IMR-90 (cell line): ENCODE measurements around the gene EPN3. TPM values are rescaled to one million over a fixed set of nuclear protein-coding genes. Genes with fewer than 3 reads are reported as not detected.

Experiments used
- ATAC-seq: fragments of 200-7000 bp; cut with Tn5 transposase; 2 replicates; pipeline ENCODE4 v1.9.1; 2020; ENCODE audit warnings: low read depth, mild to moderate bottlenecking, moderate library complexity
- BruUV-seq: library from RNA; stranded (reverse); fragments of 400-500 nt; replicated peaks from 2 replicates; lab custom pipeline; 2021; lab: Mats Ljungman, UMichigan
- CTCF ChIA-PET: fragments of 300-600 bp; formaldehyde crosslinking; extraction: SDS; loops from one replicate; lab custom pipeline; 2021; ENCODE audit warnings: antibody characterized with exemption; lab: Yijun Ruan, JAX
- POLR2A ChIA-PET: fragments of 300-600 bp; sonication (Branson Sonifier 250); formaldehyde crosslinking; loops from one replicate; lab custom pipeline; 2022; ENCODE audit warnings: antibody characterized with exemption; ENCODE audit not compliant: unreplicated experiment; lab: Charles Lee
- DNase-seq: peaks from one replicate; pipeline ENCODE4 v3.0.0; 2013
- H2AFZ ChIP-seq: replicated peaks from 2 replicates; pipeline ENCODE3; 2013; ENCODE audit warnings: low read length, mild to moderate bottlenecking; ENCODE audit not compliant: poor library complexity
- H2AK5ac ChIP-seq: 2 replicates; pipeline ENCODE4 v1.6.1; 2013; ENCODE audit warnings: low read depth, low read length, inconsistent platforms
- H2AK9ac ChIP-seq: replicated peaks from 2 replicates; pipeline ENCODE3; 2013; ENCODE audit warnings: mild to moderate bottlenecking, low read depth, low read length, moderate library complexity; ENCODE audit not compliant: poor library complexity
- H2BK120ac ChIP-seq: 2 replicates; pipeline ENCODE4 v1.6.1; 2013; ENCODE audit warnings: low read depth, low read length, inconsistent platforms
- H2BK15ac ChIP-seq: 3 replicates; pipeline ENCODE4 v1.6.1; 2013; ENCODE audit warnings: low read depth, low read length, inconsistent platforms
- H2BK20ac ChIP-seq: 2 replicates; pipeline ENCODE4 v1.6.1; 2013; ENCODE audit warnings: low read depth, mild to moderate bottlenecking, inconsistent platforms, low read length, moderate library complexity
- H2BK5ac ChIP-seq: 2 replicates; pipeline ENCODE4 v1.6.1; 2013; ENCODE audit warnings: mild to moderate bottlenecking, low read depth, low read length, inconsistent platforms; ENCODE audit not compliant: poor library complexity, severe bottlenecking
- H3K14ac ChIP-seq: replicated peaks from 2 replicates; pipeline ENCODE4 v1.6.1; 2013; ENCODE audit warnings: low read depth, low read length, inconsistent platforms
- H3K18ac ChIP-seq: 2 replicates; pipeline ENCODE4 v1.6.1; 2013; ENCODE audit warnings: low read depth, low read length, control low read depth
- H3K23ac ChIP-seq: 2 replicates; pipeline ENCODE4 v1.6.1; 2013; ENCODE audit warnings: low read depth, low read length, inconsistent platforms
- H3K27ac ChIP-seq: 2 replicates; pipeline ENCODE4 v1.5.1; 2013; ENCODE audit warnings: mild to moderate bottlenecking, control low read depth, low read length; ENCODE audit not compliant: insufficient read depth
- H3K27me3 ChIP-seq: 2 replicates; pipeline ENCODE4 v1.6.1; 2013; ENCODE audit warnings: low read length; ENCODE audit not compliant: control insufficient read depth, insufficient read depth
- H3K36me3 ChIP-seq: 2 replicates; pipeline ENCODE4 v1.6.1; 2013; ENCODE audit warnings: low read length, mixed read lengths; ENCODE audit not compliant: control insufficient read depth, insufficient read depth
- H3K4ac ChIP-seq: 2 replicates; pipeline ENCODE4 v1.6.1; 2013; ENCODE audit warnings: low read depth, low read length, inconsistent platforms
- H3K4me1 ChIP-seq: 2 replicates; pipeline ENCODE4 v1.6.1; 2013; ENCODE audit warnings: low read length, mixed read lengths; ENCODE audit not compliant: control insufficient read depth, insufficient read depth
- H3K4me2 ChIP-seq: 2 replicates; pipeline ENCODE4 v1.6.1; 2013; ENCODE audit warnings: low read depth, mild to moderate bottlenecking, control low read depth, low read length, moderate library complexity
- H3K4me3 ChIP-seq: 2 replicates; pipeline ENCODE4 v1.5.1; 2013; ENCODE audit warnings: low read depth, mild to moderate bottlenecking, control low read depth, low read length, moderate library complexity; ENCODE audit not compliant: insufficient read depth
- H3K56ac ChIP-seq: 2 replicates; pipeline ENCODE4 v1.6.1; 2013; ENCODE audit warnings: low read length, inconsistent platforms; ENCODE audit not compliant: insufficient read depth; ENCODE audit errors: extremely low read depth
- H3K79me1 ChIP-seq, 2 experiments: 2 replicates each; pipeline ENCODE4 v1.6.1; 2013; ENCODE audit warnings: low read length in 2 of 2, inconsistent platforms in 1 of 2, low read depth in 1 of 2
- H3K9ac ChIP-seq: 2 replicates; pipeline ENCODE4 v1.6.1; 2013; ENCODE audit warnings: low read depth, low read length, control low read depth
- H3K9me1 ChIP-seq: 2 replicates; pipeline ENCODE4 v1.6.1; 2013; ENCODE audit warnings: low read length, inconsistent platforms; ENCODE audit not compliant: insufficient read depth
- H3K9me3 ChIP-seq: 2 replicates; pipeline ENCODE4 v1.6.1; 2013; ENCODE audit warnings: low read length; ENCODE audit not compliant: control insufficient read depth, insufficient read depth
- H4K20me1 ChIP-seq: 2 replicates; pipeline ENCODE4 v1.6.1; 2013; ENCODE audit warnings: low read length, inconsistent platforms; ENCODE audit not compliant: insufficient read depth
- H4K5ac ChIP-seq: 2 replicates; pipeline ENCODE4 v1.6.1; 2013; ENCODE audit warnings: mild to moderate bottlenecking, low read depth, low read length, control low read depth
- H4K8ac ChIP-seq, 2 experiments: 2 replicates each; pipeline ENCODE4 v1.6.1; 2013; ENCODE audit warnings: low read depth in 2 of 2, low read length in 2 of 2, control low read depth in 1 of 2, inconsistent platforms in 1 of 2
- H4K91ac ChIP-seq: 2 replicates; pipeline ENCODE4 v1.6.1; 2013; ENCODE audit warnings: low read depth, low read length, inconsistent platforms; ENCODE audit not compliant: insufficient read depth
- BHLHE40 ChIP-seq: fragments of 150-350 bp; IDR thresholded peaks from 2 replicates; pipeline ENCODE4 v1.6.1; 2016; ENCODE audit warnings: mild to moderate bottlenecking, low read depth, low read length
- CHD1 ChIP-seq: IDR thresholded peaks from 2 replicates; pipeline ENCODE4 v1.6.1; 2012; ENCODE audit warnings: low read depth, low read length, improper control_type of control experiment
- ELK1 ChIP-seq: fragments of 150-350 bp; IDR thresholded peaks from 2 replicates; pipeline ENCODE4 v1.6.1; 2016; ENCODE audit warnings: low read depth, mild to moderate bottlenecking, low read length, moderate library complexity, borderline replicate concordance
- FOS ChIP-seq: fragments of 150-350 bp; IDR thresholded peaks from 2 replicates; pipeline ENCODE4 v1.6.1; 2016; ENCODE audit warnings: low read depth, low read length
- MAFK ChIP-seq: IDR thresholded peaks from 2 replicates; pipeline ENCODE4 v1.6.1; 2012; ENCODE audit warnings: low read depth, low read length, improper control_type of control experiment
- MAZ ChIP-seq: IDR thresholded peaks from 2 replicates; pipeline ENCODE4 v1.6.1; 2012; ENCODE audit warnings: low read depth, mild to moderate bottlenecking, low read length, improper control_type of control experiment, moderate library complexity, borderline replicate concordance
- MXI1 ChIP-seq: IDR thresholded peaks from 2 replicates; pipeline ENCODE4 v1.6.1; 2012; ENCODE audit warnings: low read depth, mild to moderate bottlenecking, low read length, moderate library complexity, borderline replicate concordance
- NFE2L2 ChIP-seq: fragments of 150-350 bp; IDR thresholded peaks from 2 replicates; pipeline ENCODE4 v1.6.1; 2016; ENCODE audit warnings: low read depth, mild to moderate bottlenecking, low read length
- POLR2A ChIP-seq: IDR thresholded peaks from 2 replicates; pipeline ENCODE4 v1.6.1; 2012; ENCODE audit warnings: mild to moderate bottlenecking, low read depth, low read length
- RAD21 ChIP-seq: IDR thresholded peaks from 2 replicates; pipeline ENCODE4 v1.6.1; 2012; ENCODE audit warnings: low read length, improper control_type of control experiment
- RCOR1 ChIP-seq: IDR thresholded peaks from 2 replicates; pipeline ENCODE4 v1.6.1; 2012; ENCODE audit warnings: mild to moderate bottlenecking, low read length, improper control_type of control experiment; ENCODE audit not compliant: insufficient replicate concordance
- RFX5 ChIP-seq: IDR thresholded peaks from 2 replicates; pipeline ENCODE4 v1.8.0; 2012; ENCODE audit warnings: low read depth, mild to moderate bottlenecking, low read length, moderate library complexity
- SMC3 ChIP-seq: fragments of 150-350 bp; IDR thresholded peaks from 2 replicates; pipeline ENCODE4 v1.6.1; 2016; ENCODE audit warnings: low read depth, mild to moderate bottlenecking, antibody characterized with exemption, low read length, moderate library complexity
- USF2 ChIP-seq: fragments of 150-350 bp; IDR thresholded peaks from 2 replicates; pipeline ENCODE4 v1.6.1; 2017; ENCODE audit warnings: mild to moderate bottlenecking, antibody characterized with exemption, low read length, low read depth
- dilution Hi-C: fragments of 300-500 bp; cut with HindIII; formaldehyde crosslinking; loops from one replicate; pipeline ENCODE4 v1.14.3; 2018; ENCODE audit warnings: low sequenced_read_pairs; ENCODE audit not compliant: unreplicated experiment
- in situ Hi-C: fragments of 300-500 bp; cut with MboI; formaldehyde crosslinking; loops from 3 replicates; pipeline ENCODE4 v1.14.3; 2019; ENCODE audit warnings: low sequenced_read_pairs, inconsistent platforms, mixed read lengths
- intact Hi-C: fragments of 100-400 bp; cut with micrococcal nuclease; formaldehyde crosslinking; loops from 2 replicates; pipeline ENCODE4 v1.10.0; 2022
- polyA plus RNA-seq, 3 experiments: library from polyadenylated mRNA; depleted of rRNA; stranded (reverse); fragments of >200 nt; gene quantifications; 2 replicates each; pipeline ENCODE4 v1.2.3, GENCODE V29; 2012; ENCODE audit warnings: low replicate concordance in 1 of 3
- total RNA-seq: library from RNA; depleted of rRNA; stranded (reverse); fragments of >200 nt; gene quantifications from 2 replicates; pipeline ENCODE4 v1.2.3, GENCODE V29; 2012

EPN3 gene
- total and polyA plus RNA-seq, 2 of the 4 experiments (the other 2 are of a cell fraction), result 0.09 TPM; not detected in 1

DNA sequence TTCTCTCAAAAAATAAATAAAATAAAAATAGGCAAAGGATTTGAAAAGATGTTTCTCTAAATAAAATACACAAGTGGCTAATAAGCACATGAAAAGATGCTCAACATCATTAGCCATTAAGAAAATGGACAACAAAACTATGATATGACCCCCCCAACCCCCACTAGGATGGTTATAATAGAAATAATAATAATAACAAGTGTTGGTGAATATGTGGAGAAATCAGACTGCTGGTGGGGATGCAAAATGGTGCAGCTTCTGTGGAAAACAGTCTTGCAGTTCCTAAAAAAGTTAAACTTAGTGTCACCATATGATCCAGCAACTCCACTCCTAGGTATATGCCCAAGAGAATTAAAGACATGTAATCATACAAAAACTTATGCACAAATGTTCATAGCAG is 33.3 kb upstream of the EPN3 start:
- Histone ChIP-seq H3K4me2 (no peak overlapping the region), H2AK9ac (no peak overlapping the region), H3K9ac (no peak overlapping the region), H4K8ac (no peak overlapping the region), H3K4ac (no peak overlapping the region), H4K91ac (no peak overlapping the region), H3K36me3 (no peaks in the 10 kb centered on the region), H3K4me3 (no peak overlapping the region), H3K4me1 (peaks cover 4% of the 10 kb centered on the region), H3K27me3 (no peaks in the 10 kb centered on the region; the same call in 1 of the 2 replicates), H2AK5ac (no peak overlapping the region), H3K27ac (no peak overlapping the region), H2BK15ac (no peak overlapping the region), H3K18ac (no peak overlapping the region), H2AFZ (no peak overlapping the region), H3K9me3 (no peaks in the 10 kb centered on the region), H3K23ac (no peak overlapping the region), H2BK5ac (no peak overlapping the region), H3K79me1 (no peaks in the 10 kb centered on the region), H3K9me1 (peaks cover 5% of the 10 kb centered on the region; the same call in 1 of the 2 replicates), H2BK20ac (no peak overlapping the region), H3K14ac (no peak overlapping the region), H4K20me1 (no peaks in the 10 kb centered on the region), H2BK120ac (no peak overlapping the region), H4K5ac (no peak overlapping the region), H3K56ac (no peak overlapping the region)
- intact Hi-C loops (no loop called here), dilution Hi-C loops (no loop called here), in situ Hi-C loops (no loop called here)
- ATAC-seq (no peak), DNase-seq (no peak)
- no TSS peak for BruUV-seq
- ChIA-PET POLR2A (no interaction called here), CTCF (no interaction called here)
- TF ChIP-seq CHD1 (no peak), FOS (no peak), ELK1 (no peak), NFE2L2 (no peak), POLR2A (no peak), MXI1 (no peak), SMC3 (no peak), RFX5 (no peak), BHLHE40 (no peak), MAFK (no peak), RAD21 (no peak), RCOR1 (no peak), MAZ (no peak), USF2 (no peak)
